HepG2 (cell line): ENCODE data around the gene RANBP3. TPM values are rescaled to one million over a fixed set of nuclear protein-coding genes. Genes with fewer than 3 reads are reported as not detected.

Experiments
- DR1 ChIP-seq: sonication (generic); formaldehyde crosslinking; IDR thresholded peaks from 2 replicates; pipeline ENCODE4 v1.8.0; 2021; ENCODE audit warnings: mild to moderate bottlenecking, missing genetic modification reagents, inconsistent platforms
- EEA1 ChIP-seq: sonication (generic); formaldehyde crosslinking; IDR thresholded peaks from 2 replicates; pipeline ENCODE4 v1.5.1; 2020; ENCODE audit warnings: mild to moderate bottlenecking, missing genetic modification reagents, borderline replicate concordance
- ERF ChIP-seq: IDR thresholded peaks from 2 replicates; pipeline ENCODE4 v1.6.1; 2018; ENCODE audit warnings: missing biosample characterization, missing genetic modification reagents
- NFAT5 ChIP-seq: sonication (generic); formaldehyde crosslinking; IDR thresholded peaks from 2 replicates; pipeline ENCODE4 v1.4.0; 2020; ENCODE audit warnings: missing genetic modification reagents
- NONO ChIP-seq, 2 experiments: fragments of 450-650 bp in 1 of 2; sonication (generic) in 1 of 2; formaldehyde crosslinking in 1 of 2; IDR thresholded peaks in 1 of 2; conservative IDR thresholded peaks in 1 of 2; 2 replicates each; pipeline versions ENCODE4 v1.6.1 to v1.8.0; 2017 to 2022; ENCODE audit warnings: mild to moderate bottlenecking in 1 of 2, missing genetic modification reagents in 1 of 2, moderate library complexity in 1 of 2
- PHB2 ChIP-seq: fragments of 450-650 bp; IDR thresholded peaks from 2 replicates; pipeline ENCODE4 v1.6.1; 2018; ENCODE audit not compliant: partially characterized antibody
- SETDB1 ChIP-seq: sonication (generic); formaldehyde crosslinking; IDR thresholded peaks from 2 replicates; pipeline ENCODE4 v1.5.1; 2020; ENCODE audit warnings: missing genetic modification reagents, mild to moderate bottlenecking, borderline replicate concordance
- SMARCC2 ChIP-seq: fragments of 450-650 bp; IDR thresholded peaks from 2 replicates; pipeline ENCODE4 v1.6.1; 2017; ENCODE audit warnings: antibody characterized with exemption, mild to moderate bottlenecking
- SP1 ChIP-seq, 2 experiments: fragments of 450-650 bp in 1 of 2; sonication (generic) in 1 of 2; formaldehyde crosslinking in 1 of 2; IDR thresholded peaks; 2 replicates each; pipeline versions ENCODE4 v1.4.0 to v1.6.1; 2016 to 2020; ENCODE audit warnings: missing genetic modification reagents in 1 of 2
- TBX3 ChIP-seq: fragments of 450-650 bp; IDR thresholded peaks from 2 replicates; pipeline ENCODE4 v1.6.1; 2017; ENCODE audit warnings: antibody characterized with exemption, mild to moderate bottlenecking, inconsistent platforms, borderline replicate concordance
- TP53 ChIP-seq: sonication (generic); formaldehyde crosslinking; conservative IDR thresholded peaks from 2 replicates; pipeline ENCODE4 v1.4.0; 2020; ENCODE audit warnings: missing genetic modification reagents
- ZBTB38 ChIP-seq: sonication (generic); formaldehyde crosslinking; IDR thresholded peaks from 2 replicates; pipeline ENCODE4 v1.5.1; 2020; ENCODE audit warnings: mild to moderate bottlenecking, missing genetic modification reagents
- ZBTB42 ChIP-seq: sonication (generic); formaldehyde crosslinking; IDR thresholded peaks from 2 replicates; pipeline ENCODE4 v1.5.0; 2020; ENCODE audit warnings: mild to moderate bottlenecking, missing genetic modification reagents
- ZKSCAN1 ChIP-seq: fragments of 150-350 bp; IDR thresholded peaks from 2 replicates; pipeline ENCODE4 v1.6.1; 2014; ENCODE audit warnings: low read length
- ZNF256 ChIP-seq: sonication (generic); formaldehyde crosslinking; conservative IDR thresholded peaks from 2 replicates; pipeline ENCODE4 v1.4.0; 2020; ENCODE audit warnings: missing genetic modification reagents
- ZNF350 ChIP-seq: sonication (generic); formaldehyde crosslinking; IDR thresholded peaks from 2 replicates; pipeline ENCODE4 v1.4.0; 2020; ENCODE audit warnings: mild to moderate bottlenecking, low read depth, missing genetic modification reagents, borderline replicate concordance
- ZNF512B ChIP-seq: sonication (generic); formaldehyde crosslinking; IDR thresholded peaks from 2 replicates; pipeline ENCODE4 v1.5.1; 2020; ENCODE audit warnings: missing genetic modification reagents, mild to moderate bottlenecking, borderline replicate concordance
- polyA plus RNA-seq, 8 experiments: library from polyadenylated mRNA; depleted of rRNA in 3 of 8; stranded (reverse) in 7 of 8; unstranded in 1 of 8; fragments of >200 nt; fragmentation: Illumina TruSeq in 4 of 8; extraction: Trizol in 4 of 8; gene quantifications; 2 replicates each; pipeline versions ENCODE4 v1.2.1 to v1.2.3, GENCODE V29; 2011 to 2016; ENCODE audit warnings: low read depth in 4 of 8, missing spikeins in 1 of 8, mixed read lengths in 1 of 8; ENCODE audit not compliant: insufficient read depth in 1 of 8
- total RNA-seq, 5 experiments: library from RNA; depleted of rRNA; stranded (reverse); fragments of >200 nt; fragmentation: Illumina TruSeq; extraction: Trizol; gene quantifications; 2 replicates each; pipeline ENCODE4 v1.2.3, GENCODE V29; 2016; ENCODE audit warnings: low read depth in 1 of 5
- TF ChIP-seq, protein P1 (sequence below): sonication (generic); formaldehyde crosslinking; IDR thresholded peaks from 2 replicates; pipeline ENCODE4 v1.5.0; 2020; ENCODE audit warnings: mild to moderate bottlenecking, missing genetic modification reagents

RANBP3 gene
- total and polyA plus RNA-seq, 2 of the 13 experiments (the other 11 are each of a cell fraction or from before 2014, with no cell fraction given), result 39.5 to 149 TPM

GRCh38 chr19:5978606-5979552, 939 bp upstream of the RANBP3 start (continued):
- TF ChIP-seq SETDB1 (CRISPR knock-in tag) (no peak), NFAT5 (no peak), SP1 (IDR thresholded peaks at IDR 0.05) (no peak), SP1 (CRISPR knock-in tag; IDR thresholded peaks at IDR 0.05) (no peak), TP53 (CRISPR knock-in tag) (no peak), ZBTB38 (CRISPR knock-in tag) (peak; percentile 96), ZBTB42 (CRISPR knock-in tag) (no peak), SMARCC2 (no peak), ERF (CRISPR knock-in tag) (no peak), NONO (IDR thresholded peaks at IDR 0.05) (no peak), NONO (CRISPR knock-in tag; conservative IDR thresholded peaks at IDR 0.05) (0 out of 2 replicates have a peak, but pooled peaks have one; percentile 23), DR1 (CRISPR knock-in tag) (no peak), PHB2 (no peak), ZNF512B (CRISPR knock-in tag) (no peak), ZNF256 (CRISPR knock-in tag) (no peak), EEA1 (CRISPR knock-in tag) (no peak), TBX3 (no peak), ZKSCAN1 (no peak), ZNF350 (CRISPR knock-in tag) (no peak)
- TF ChIP-seq, protein P1, sequence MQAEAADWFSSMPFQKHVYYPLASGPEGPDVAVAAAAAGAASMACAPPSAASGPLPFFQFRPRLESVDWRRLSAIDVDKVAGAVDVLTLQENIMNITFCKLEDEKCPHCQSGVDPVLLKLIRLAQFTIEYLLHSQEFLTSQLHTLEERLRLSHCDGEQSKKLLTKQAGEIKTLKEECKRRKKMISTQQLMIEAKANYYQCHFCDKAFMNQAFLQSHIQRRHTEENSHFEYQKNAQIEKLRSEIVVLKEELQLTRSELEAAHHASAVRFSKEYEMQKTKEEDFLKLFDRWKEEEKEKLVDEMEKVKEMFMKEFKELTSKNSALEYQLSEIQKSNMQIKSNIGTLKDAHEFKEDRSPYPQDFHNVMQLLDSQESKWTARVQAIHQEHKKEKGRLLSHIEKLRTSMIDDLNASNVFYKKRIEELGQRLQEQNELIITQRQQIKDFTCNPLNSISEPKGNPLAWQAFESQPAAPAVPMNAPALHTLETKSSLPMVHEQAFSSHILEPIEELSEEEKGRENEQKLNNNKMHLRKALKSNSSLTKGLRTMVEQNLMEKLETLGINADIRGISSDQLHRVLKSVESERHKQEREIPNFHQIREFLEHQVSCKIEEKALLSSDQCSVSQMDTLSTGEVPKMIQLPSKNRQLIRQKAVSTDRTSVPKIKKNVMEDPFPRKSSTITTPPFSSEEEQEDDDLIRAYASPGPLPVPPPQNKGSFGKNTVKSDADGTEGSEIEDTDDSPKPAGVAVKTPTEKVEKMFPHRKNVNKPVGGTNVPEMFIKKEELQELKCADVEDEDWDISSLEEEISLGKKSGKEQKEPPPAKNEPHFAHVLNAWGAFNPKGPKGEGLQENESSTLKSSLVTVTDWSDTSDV (CRISPR knock-in tag), result no peak
